Activated CD4-positive, alpha-beta T cell treated with anti-CD3 and anti-CD28 coated beads, Interleukin-2, Interleukin-6, amounts not matched to agents 100 ng/mL and 50 ng/mL, durations not matched to agents 16 hours and 8 hours (primary cell): ENCODE measurements around the gene PRKAR2B.
"Not testable (repeated sequence)": the region's sequence is repeated elsewhere in the genome, so short reads cannot be mapped to it uniquely, and the experiment has no call there.

ENCODE experiments used
- DNase-seq: peaks from one replicate; pipeline ENCODE4 v3.0.0-alpha.2; 2020

The PRKAR2B gene

DNA sequence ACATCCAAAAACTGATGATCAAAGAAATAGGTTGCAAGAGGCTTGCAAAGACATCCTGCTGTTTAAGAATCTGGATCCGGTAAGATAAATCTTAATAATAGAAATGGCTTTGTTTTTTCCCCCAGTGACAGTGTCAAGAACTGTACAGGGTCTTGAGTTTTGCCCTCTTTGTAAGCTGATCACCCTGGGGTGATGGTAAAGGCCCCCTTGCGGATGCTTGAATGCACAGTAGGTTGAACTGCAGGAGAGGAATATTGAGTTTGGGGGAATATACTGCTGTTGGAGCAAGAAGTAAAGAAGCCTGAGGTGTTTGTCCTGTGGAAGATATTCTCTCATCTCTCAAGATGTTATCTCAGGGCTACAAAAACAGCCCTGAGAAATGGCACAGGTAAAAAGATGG, 83.7 kb downstream of the PRKAR2B start:
- no peak for DNase-seq

DNA sequence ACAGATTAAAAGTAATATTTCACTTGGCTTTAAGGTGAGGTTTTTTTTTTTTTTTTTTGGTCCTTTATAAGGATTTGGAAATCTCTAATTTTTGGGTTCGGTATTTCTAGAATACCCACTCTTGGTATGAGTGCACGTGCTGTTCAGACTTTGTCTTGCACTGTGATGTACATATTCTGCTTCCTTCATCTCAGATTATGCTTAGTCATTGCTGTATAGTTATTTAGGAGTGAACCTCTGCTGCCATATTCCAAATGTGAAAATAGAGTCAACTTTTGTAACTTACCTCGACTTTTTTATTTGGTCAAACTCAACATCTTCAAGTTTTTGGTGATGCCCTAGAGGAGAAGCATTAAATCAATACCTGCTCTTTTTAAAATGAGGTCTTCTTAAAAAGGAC, 84.2 kb downstream of the PRKAR2B start:
- DNase-seq: no peak

DNA sequence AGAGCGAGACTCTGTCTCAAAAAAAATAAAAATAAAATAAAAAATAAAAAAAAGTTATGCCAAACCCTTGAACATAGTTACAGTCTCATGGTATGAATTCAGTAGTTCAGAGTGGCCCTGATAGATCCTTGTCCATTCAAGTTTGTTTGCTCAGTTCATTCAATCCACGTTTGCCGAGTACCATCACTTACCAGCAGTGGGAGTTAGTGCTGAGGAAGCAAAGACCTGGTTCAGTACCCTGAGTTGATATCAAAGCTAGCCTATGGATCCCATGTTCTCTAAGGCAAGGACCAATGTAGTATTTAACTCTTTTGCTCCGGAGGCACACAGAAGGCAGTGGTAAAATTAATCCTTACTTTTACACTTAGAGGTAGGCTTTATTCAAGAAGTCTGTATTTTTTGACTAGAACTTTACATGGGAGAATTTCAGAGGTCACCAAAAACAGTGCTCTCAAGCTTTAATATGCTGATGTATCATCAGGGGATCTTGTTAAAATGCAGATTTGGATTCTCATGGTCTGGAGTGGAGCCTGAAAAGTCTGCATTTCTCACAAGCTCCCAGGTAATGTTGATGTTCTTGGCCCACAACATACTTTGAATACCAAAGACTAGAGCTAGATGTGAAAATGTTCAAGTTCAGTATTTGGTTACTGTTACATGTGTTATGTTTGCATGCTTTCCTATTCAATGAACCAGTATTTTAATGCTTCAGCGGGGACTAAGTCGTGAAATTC, 86.1 kb downstream of the PRKAR2B start:
- DNase-seq: no peak

DNA sequence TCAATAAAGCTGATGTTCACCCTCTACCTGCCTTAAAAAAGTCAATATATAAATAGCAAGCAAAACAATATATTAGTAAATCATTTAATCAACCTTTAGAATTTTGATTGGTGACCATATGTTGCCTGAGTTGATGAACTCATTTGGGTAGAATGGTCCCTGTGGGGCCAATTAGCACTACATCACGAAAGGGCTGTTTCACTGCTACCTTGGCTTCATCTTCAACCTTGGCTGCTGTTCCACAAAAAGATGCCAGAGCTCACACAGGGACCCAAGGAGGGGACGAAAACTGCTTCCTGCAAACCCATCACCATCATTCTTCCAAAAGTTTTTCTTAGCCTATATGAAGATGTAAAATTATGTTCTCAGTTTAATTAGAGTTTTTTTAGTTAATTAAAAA, 88.9 kb downstream of the PRKAR2B start:
- DNase-seq: no peak

DNA sequence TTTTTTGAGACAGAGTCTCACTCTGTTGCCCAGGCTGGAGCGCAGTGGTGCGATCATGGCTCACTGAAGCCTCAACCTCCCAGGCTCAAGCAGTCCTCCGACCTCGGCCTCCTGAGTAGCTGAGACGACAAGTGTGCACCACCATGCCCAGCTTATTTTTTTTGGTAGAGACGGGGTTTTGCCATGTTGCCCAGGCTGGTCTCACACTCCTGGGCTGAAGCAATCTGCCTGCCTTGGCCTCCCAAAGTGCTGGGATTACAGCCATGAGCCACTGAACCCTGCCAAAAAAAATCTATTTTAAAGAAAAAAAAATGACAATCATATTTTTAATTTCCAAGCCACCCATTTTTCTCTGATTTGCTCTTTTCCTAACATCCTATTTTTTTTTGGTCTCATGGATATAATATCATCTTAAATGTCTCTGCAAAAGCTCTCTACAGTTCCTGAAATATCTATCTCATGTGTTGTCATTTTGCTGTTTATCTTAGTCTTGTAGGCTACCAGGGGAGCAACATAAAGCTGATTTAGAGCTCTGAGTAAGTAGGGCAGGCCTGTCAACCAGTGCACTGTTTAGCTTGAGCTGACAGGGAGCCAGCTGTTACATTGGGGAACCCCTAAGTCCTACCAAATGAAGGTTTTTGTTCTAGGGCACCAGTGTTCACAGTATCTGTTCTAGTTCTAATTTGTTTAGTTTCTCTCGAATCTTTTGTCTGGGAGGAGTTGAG, 94.4 kb downstream of the PRKAR2B start:
- DNase-seq: no peak

DNA sequence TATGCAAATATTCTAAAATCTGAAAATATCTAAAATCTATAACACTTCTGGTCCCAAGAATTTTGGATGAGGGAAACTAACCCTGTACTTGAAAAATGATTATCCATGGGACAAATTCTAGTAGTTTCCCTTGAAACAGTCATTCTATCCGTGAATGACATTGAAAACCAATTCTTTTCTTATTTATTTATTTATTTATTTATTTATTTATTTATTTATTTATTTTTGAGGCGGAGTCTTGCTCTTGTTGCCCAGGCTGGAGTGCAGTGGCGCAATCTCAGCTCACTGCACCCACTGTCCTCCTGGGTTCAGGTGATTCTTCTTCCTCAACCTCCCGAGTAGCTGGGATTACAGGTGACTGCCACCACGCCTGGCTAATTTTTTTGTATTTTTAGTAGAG, 99.4 kb downstream of the PRKAR2B start:
- not testable (repeated sequence) for DNase-seq

DNA sequence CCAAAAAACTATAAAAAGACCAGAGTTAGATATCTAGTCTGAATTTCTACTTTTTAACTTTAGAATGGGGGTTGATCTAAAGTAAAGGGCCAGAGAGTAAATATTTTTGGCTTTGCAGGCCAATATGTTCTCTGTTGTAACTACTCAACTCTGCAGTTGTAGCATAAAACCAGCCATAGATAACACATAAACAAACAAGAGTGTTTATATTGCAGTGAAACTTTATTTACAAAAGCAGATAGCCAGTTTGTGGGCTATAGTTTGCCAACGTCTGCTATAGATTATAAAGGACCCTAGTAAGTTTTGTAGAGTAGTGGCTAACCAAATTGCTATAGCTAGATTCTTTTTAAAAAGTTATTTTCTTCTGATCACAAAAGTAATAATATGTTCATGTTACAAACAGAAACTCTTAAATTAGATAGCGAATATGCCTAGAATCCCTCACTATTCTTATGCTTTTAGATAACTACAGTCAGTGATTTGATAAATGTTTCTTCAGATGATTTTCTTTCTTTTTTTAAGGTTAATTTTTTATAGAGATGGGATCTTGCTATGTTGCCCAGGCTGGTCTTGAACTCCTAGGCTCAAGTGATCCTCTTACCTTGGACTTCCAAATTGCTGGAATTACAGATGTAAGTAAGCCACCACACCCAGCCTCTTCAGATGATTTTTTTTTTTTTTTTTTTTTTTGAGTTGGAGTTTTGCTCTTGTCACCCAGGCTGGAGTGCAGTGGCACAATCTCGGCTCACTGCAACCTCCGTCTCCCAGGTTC, 100.7 kb downstream of the PRKAR2B start:
- no peak for DNase-seq

DNA sequence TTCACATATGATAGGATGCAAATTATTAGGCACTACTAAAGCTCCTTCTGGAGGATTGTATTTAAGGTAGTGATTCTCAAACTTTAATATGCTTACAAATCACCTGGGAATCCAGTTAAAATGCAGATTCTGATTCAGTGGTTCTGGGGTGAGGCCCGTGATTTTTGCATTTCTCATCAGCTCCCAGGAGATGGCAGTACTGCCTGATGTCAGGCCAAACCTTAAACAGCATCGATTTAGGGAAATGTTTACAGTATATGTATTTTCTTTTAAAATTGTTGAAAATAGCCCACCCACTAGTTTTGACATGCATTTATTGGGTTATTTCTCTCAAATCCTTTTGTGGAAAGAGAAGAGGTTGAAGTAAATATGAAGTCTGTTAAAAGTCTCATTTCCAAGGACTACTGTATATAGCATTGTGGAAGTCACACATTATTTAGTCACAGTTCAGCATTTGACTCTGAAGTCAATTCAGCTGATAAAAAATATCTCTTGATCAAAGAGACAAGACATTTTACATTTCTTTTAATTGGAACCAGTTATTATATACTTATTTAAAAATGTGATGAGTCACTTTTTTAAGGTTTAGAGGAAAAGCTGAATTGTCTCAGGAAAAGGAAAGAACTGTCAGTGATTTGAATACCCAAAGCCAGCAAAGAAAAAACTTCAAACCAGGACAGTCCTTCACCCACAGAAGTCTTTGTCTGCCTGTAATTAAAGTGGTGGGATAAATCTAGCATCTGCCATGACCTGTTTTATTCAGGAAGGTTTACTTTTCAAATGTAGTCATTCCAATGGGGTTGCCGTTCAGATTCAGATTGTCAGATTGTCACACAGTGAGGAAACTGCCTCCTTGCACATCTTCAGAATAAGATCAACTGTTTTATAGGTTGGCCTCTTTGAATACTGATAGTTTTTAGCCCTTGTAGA, 103.2 kb downstream of the PRKAR2B start:
- peak; percentile 47 for DNase-seq

DNA sequence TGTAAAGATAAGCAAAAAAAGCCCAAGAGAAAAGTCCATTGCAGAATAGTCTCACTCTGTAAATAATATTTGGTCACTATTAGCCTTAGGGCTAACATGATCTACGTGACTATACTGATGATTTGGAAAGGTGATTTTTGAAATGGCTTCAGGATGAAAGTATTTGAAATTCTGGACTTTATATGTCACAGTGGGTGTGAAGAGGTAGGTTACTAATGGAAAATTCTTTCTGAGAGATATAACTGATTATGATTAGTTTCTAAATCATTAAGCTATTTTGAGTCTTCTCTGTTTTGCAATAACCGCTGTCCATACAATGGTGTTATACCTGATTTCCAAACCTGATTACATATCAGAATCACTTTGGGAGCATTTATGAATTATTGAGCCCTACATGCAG, 104.2 kb downstream of the PRKAR2B start:
- no peak for DNase-seq

DNA sequence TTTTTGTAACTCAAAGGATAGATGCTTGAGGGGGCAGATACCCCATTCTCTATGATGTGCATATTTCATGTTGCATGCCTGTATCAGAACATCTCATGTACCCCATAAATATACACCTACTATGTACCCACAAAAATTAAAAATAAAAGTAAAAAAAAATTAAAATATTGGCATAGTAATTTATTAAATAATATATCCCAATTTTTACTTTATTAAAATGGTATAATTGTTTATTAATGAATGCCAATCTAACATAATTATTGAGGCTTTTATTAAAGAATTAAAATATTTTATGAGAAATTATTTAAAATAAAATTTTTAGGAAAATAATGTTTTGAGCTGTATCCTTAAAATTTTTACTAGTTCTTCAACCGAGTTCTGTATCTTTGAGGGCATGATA, 105.4 kb downstream of the PRKAR2B start:
- DNase-seq: no peak

DNA sequence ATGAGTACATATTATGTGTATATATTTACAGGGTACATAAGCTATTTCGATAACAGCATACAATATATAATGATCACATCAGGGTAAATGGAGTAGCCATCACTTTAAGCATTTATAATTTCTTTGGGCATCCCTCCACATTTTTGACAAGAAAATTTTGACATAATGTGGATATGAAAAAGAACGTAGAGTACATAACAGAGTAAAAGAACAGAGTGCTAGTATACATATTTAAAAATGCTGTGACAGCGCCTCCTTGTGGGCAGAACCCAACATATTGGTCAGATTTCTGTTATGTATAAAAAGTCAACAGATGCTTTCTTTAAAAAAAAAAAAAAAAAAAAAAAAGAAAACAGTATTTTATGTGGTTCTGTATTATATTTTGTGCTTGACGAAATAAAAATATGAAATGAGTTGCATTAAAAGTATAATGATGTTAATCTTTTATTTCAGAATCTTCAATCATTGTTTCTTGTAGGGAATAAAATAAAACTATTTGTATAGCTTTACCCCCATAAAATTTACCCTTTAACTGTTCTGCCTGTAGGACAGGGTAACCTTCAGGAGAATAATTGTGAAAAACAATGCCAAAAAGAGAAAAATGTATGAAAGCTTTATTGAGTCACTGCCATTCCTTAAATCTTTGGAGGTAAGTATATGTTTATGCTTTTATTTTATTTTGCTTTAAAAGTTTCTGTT, 106.0 kb downstream of the PRKAR2B start:
- DNase-seq: peak; percentile 71

DNA sequence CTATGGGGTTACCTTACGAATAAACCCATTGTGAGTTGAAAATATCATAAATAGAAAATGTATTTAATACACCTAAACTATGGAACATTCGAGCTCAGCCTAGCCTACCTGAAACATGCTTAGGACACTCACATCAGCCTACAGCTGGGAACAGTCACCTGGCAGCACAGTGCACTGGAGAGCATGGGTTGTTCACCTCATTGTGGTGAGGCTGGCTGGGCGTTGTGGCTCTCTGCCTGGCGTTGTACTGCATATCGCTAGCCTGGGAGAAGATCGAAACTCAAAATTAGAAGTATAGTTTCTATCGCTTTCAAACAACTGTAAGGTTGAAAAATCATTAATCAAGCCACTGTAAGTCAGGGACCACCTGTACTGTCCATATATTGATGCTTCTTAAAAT, 107.0 kb downstream of the PRKAR2B start:
- no peak for DNase-seq

DNA sequence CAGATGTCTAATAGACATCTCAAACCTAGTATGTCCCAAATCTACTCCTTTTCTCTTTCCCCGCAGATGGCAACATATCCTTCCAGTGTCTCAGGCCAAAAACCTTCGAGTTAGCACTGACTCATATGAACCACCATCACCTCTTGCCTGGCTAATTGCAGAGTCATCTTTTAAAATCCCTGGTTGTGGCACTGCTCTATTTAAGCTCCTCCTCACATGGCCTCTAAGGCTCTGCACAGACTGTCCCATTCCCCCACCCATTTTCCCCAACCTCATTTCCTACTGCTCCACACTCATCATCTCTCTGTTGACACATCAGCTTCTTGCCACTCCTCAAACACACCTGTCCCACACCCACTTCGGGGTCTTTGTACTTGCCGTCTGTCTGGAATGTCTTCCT, 107.5 kb downstream of the PRKAR2B start:
- no peak for DNase-seq

DNA sequence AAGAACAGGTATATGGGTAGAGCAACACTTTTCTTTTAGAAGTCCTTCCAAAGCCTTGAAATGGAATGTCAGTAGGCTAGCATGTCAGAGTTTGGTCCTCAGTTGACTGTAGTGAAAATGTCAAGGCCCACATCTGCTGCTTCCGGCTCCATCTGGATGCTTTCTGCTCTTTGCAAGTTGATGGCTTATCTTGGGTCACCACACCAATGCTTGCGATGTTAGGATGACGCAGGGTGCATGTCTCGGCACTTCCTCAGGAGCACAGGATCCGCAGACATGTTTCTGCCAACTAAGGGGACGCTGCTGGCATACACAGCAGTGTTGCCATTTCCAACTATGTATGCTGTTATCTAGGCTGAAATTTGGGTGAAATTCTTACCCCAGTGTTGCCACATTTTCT, 110.3 kb downstream of the PRKAR2B start:
- DNase-seq: no peak

DNA sequence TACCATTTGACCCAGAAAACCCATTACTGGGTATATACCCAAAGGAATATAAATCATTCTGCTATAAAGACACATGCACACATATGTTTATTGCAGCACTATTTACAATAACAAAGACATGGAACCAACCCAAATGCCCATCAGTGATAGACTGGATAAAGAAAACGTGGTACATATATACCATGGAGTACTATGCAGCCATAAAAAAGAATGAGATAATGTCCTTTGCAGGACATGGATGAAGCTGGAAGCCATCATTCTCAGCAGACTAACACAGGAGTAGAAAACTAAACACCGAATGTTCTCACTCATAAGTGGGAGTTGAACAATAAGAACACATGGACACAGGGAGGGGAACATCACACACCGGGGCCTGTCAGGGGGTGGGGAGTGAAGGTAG, 111.2 kb downstream of the PRKAR2B start:
- DNase-seq: not testable (repeated sequence)

DNA sequence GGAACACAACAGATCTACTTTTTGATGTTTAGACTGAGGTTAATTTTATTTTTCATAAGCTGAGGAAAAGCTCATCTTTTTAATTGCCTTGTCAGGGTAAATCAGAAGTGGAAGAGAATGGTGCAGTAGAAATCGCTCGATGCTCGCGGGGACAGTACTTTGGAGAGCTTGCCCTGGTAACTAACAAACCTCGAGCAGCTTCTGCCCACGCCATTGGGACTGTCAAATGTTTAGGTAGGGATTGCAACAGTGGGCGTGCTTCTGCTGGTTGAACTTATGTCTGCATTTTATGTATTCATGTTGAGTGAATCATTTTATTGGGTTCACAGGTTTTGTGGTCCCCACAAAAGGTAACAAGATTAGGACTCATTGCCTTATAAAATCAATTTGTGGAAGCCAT, 112.6 kb downstream of the PRKAR2B start:
- no peak for DNase-seq

DNA sequence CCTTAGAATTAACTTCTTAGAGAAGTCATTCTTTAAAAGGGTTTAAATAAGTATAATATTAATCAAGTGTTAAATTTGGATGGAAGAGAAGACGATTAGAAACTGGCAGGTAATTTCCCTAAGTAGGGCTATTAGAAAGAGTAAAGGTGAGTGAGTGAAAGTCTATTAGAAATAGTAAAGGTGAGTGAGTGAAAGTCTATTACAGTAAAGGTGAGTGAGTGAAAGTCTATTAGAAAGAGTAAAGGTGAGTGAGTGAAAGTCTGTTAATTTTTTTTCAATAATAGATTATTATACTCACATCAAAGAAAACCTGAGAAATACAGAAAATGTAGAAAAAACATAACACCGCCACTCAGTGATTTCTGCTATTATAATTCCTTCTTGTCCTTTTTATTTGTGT, 113.5 kb downstream of the PRKAR2B start:
- DNase-seq: no peak

DNA sequence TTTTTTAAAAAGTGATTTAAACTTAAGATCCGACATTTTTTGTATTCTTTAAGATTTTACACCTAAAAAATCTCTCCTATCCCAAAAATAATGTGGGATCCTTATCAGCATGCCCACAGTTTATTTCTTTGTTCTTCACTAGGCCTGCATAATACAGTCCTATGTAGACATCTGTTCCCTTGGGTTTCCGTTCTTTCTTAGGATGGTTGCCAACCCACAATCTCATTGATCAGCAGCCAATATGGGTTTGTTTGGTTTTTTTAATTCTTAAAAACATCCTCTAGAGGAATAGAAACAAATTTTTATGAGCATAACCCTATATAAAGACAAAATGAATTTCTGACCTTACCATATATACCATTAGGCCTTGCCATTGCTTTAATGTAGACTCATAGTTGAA, 115.9 kb downstream of the PRKAR2B start:
- no peak for DNase-seq

DNA sequence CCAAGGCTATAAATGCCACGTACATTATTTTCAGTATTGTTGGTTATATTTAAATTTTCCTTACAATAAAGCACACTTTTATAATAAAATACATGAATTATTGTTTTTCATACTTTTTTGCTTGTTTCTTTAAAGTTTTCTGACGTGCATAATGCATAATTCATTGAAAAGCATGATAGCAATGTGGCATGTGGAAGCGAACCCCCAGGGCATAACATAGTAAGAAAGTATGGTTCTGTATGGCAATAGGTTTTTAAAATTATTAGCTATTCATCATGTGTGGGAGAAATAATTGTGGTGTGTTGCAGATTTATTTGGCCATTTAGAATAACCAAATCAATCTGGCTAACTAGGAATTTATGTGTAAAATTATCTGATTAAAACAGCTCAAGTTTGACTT, 116.9 kb downstream of the PRKAR2B start:
- DNase-seq: no peak

DNA sequence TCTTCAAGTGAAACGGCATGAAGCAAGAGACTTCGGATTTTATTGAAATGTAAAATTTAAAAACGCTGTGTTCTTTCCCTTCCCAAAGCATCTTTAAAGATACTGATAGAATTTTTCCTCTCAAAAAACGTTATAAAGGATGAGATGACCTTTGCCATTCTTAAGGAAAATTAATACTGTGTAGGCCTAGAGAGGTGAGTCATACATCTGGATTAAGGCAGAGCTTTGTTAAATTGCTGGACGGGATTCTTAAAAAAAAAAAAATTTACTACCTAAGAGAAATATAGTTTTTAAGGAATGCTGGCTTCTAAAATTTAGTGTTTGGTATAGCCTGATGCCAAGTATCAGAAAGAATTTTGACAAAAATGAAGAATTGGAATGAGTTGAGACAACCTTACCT, 118.0 kb downstream of the PRKAR2B start:
- no peak for DNase-seq

DNA sequence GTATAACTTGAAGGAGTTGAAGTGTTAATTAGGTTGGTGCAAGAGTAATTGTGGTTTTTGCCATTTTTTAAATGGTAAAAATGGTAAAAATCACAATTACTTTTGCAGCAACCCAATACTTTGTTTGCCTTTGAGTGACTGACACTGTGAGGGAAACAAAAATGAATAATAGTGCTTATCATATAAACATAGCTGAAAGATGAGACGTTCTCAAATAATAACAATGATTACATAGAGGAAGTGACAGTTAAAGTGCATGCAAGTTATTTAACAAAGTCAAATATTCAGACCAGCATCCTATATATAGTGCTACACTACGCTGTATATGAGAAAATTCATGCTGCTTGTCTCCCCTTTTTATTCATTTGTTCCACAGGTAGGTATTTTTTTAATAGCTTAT, 119.6 kb downstream of the PRKAR2B start:
- no peak for DNase-seq

DNA sequence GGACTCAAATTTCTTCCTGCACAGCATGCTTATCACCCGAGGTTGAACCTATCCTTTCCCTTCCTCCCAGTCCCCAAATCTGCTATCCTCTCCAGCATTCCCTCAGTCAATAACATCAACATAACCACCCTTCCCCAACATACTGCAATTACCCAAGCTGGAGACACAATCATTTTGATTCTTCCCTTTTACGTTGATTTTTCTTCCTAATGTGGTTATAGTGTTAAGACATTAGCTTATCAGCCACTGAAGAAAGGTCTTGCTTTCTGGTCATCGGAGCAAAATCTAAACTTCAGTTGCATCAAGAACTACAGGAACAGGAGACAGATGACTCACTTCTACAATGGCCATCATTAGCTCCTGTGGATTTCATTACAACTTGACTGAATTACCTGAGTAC, 120.8 kb downstream of the PRKAR2B start:
- DNase-seq: no peak
